Measurements from ENCODE around the gene MAPK4.

- TF ChIP-seq GATA2 (IDR thresholded peaks at IDR 0.05; ENCODE audit: low read depth, low read length) (no peak), GATA3 (IDR thresholded peaks at IDR 0.05; ENCODE audit: low read depth, low read length) (no peak)
Observed at GRCh38 chr18:50715919-50716318, 156.0 kb downstream of the MAPK4 start.

All from SH-SY5Y (cell line).